ENCODE data around the gene GP1BA. TPM values are rescaled to one million over a fixed set of nuclear protein-coding genes. Genes with fewer than 3 reads are reported as not detected.

The GP1BA gene
- total and polyA plus RNA-seq, 4 donors: 0.03 to 2.3 (median 0.18) TPM; not detected in 1

- Histone ChIP-seq H3K4me3 (ENCODE audit: low read depth in 1 of 3, low read length in 3 of 3) (no peak overlapping the region), H3K27me3 (ENCODE audit: control insufficient read depth in 4 of 4, insufficient read depth in 4 of 4, low read length in 3 of 4) (no peaks in the 10 kb centered on the region), H3K4me1 (ENCODE audit: control insufficient read depth in 4 of 4, insufficient read depth in 4 of 4, low read length in 3 of 4) (peaks cover 0 to 8% (median 2%) of the 10 kb centered on the region in 4 donors), H3K9ac (ENCODE audit: low read depth in 1 of 2, low read length in 2 of 2) (no peak overlapping the region), H3K9me3 (ENCODE audit: control insufficient read depth in 4 of 4, low read length in 3 of 4) (no peaks in the 10 kb centered on the region), H3K36me3 (ENCODE audit: control insufficient read depth in 4 of 4, insufficient read depth in 3 of 4, low read depth in 1 of 4, low read length in 3 of 4) (peaks cover 12 to 35% (median 19%) of the 10 kb centered on the region in 4 donors), H3K27ac (ENCODE audit: low read depth in 1 of 2, low read length in 2 of 2) (no peak overlapping the region)
- no peak for DNase-seq (ENCODE audit: low spot score)
- WGBS: 45% methylated on average over 6 of the region's 6 CpGs
- TF ChIP-seq HNF4G (IDR thresholded peaks at IDR 0.05) (no peak), HNF4A (conservative IDR thresholded peaks at IDR 0.05) (no peak), RAD21 (IDR thresholded peaks at IDR 0.05) (peak; percentile 72 to 83), CTCF (IDR thresholded peaks at IDR 0.05; ENCODE audit: low read depth, low read length, missing input control) (peak; percentile 81)
Measured at GRCh38 chr17:4980644-4981216, 48.7 kb downstream of the GP1BA start.

- Histone ChIP-seq H3K27ac (ENCODE audit: low read depth in 1 of 2, low read length in 2 of 2) (no peak overlapping the region), H3K27me3 (ENCODE audit: control insufficient read depth in 4 of 4, insufficient read depth in 4 of 4, low read length in 3 of 4) (no peaks in the 10 kb centered on the region), H3K9me3 (ENCODE audit: control insufficient read depth in 4 of 4, low read length in 3 of 4) (no peaks in the 10 kb centered on the region), H3K36me3 (ENCODE audit: control insufficient read depth in 4 of 4, insufficient read depth in 3 of 4, low read depth in 1 of 4, low read length in 3 of 4) (peaks cover 6 to 31% (median 17%) of the 10 kb centered on the region in 4 donors), H3K4me1 (ENCODE audit: control insufficient read depth in 4 of 4, insufficient read depth in 4 of 4, low read length in 3 of 4) (peaks cover 8 to 18% (median 12%) of the 10 kb centered on the region in 4 donors), H3K9ac (ENCODE audit: low read depth in 1 of 2, low read length in 2 of 2) (no peak overlapping the region), H3K4me3 (ENCODE audit: low read depth in 1 of 3, low read length in 3 of 3) (no peak overlapping the region)
- TF ChIP-seq NR2F2 (IDR thresholded peaks at IDR 0.05) (no peak), FOXA2 (IDR thresholded peaks at IDR 0.05) (no peak), ZBTB33 (IDR thresholded peaks at IDR 0.05) (no peak), YY1 (IDR thresholded peaks at IDR 0.05) (no peak), SP1 (IDR thresholded peaks at IDR 0.05) (no peak), CTCF (IDR thresholded peaks at IDR 0.05; ENCODE audit: low read depth, low read length, missing input control) (no peak), HNF4A (conservative IDR thresholded peaks at IDR 0.05) (no peak), GABPA (IDR thresholded peaks at IDR 0.05 in 1 of 2, conservative IDR thresholded peaks at IDR 0.05 in 1 of 2) (no peak), FOXA1 (IDR thresholded peaks at IDR 0.05) (no peak), TAF1 (conservative IDR thresholded peaks at IDR 0.05) (no peak), REST (IDR thresholded peaks at IDR 0.05) (no peak), MAX (IDR thresholded peaks at IDR 0.05) (no peak), RAD21 (IDR thresholded peaks at IDR 0.05) (no peak), ATF3 (IDR thresholded peaks at IDR 0.05) (no peak)
- no peak for DNase-seq (ENCODE audit: low spot score)
- WGBS: 81% methylated on average over 5 of the region's 5 CpGs
Measured at GRCh38 chr17:4982305-4982704, 50.2 kb downstream of the GP1BA start.
